Measurements from ENCODE around the gene NFKBIA.
"Not testable (repeated sequence)": the region's sequence is repeated elsewhere in the genome, so short reads cannot be mapped to it uniquely, and the experiment has no call there.

The NFKBIA gene

DNA sequence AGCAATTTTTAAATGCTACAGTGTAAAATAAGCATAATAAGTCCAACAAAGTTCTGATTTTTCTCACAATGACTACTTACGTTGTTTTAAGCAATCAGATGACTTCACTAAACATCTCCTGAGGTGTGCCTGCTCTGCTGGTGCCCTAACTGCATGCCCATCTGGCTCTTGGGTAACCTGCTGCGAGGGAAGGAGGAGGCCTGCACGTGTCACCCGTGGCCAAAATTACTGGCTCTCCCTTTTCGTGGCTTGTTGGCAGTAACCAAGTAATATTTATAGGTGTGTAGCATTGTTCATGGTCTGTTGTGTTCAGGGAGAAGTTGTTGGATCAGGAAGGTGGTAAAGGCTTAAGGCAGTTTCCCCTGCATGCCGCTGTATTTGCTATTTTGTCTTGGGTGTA, 6.3 kb upstream of the NFKBIA start:
- no peak for FAIRE-seq
- no peak for DNase-seq (ENCODE audit: extremely low spot score, insufficient read length, low read depth)

DNA sequence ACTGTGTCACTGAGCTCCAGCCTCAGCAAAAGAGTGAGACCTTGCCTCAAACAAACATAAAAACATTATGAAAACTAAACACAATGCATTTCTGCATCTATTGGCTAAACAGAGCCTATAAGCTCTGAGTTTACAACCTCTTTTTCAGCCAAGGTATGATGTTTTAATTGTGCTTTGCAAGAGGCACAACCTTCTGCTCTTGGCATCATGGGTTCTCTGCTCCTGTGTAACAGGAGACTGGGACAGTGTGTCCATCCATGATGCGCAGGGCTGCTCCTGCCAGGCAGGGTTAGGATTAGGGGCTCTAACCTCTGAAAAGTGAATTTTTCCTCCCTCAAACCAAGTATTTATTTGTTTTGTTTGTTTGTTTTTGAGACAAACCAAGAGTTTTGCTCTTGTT, 5.0 kb upstream of the NFKBIA start:
- no peak for FAIRE-seq
- no peak for DNase-seq (ENCODE audit: extremely low spot score, insufficient read length, low read depth)

DNA sequence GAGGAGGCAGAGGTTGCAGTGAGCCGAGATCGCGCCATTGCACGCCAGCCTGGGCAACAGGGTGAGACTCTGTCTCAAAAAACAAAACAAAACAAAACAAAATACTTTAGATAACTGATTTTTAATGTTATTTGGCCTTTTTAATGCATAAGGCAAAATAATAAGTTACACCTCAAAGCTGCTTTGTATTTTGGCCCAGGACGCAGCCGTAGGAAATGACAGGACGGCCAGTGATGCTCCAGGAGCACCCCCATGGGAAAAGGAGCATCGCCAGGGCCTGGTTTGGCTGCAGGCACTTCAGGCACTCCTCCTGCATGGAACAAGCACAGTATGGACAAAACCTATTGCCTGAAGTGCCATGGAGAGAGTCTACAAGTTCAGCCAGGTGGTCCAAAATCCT, 3.5 kb upstream of the NFKBIA start:
- DNase-seq (ENCODE audit: extremely low spot score, insufficient read length, low read depth) = no peak
- no peak for FAIRE-seq

DNA sequence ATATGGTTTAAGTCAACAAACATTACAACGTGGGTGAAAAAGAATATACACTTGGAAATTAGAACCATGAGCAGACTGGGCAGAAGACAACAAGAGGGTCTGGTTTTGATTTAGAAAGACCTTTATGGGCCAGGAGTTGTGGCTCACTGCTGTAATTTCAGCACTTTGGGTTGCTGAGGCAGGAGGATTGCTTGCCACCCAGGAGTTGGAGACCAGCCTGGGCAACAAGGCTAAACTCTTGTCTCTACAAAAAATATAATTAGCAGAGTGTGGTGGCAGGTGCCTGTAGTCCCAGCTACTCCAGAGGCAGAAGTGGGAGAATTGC, 2.7 kb upstream of the NFKBIA start:
- FAIRE-seq = no peak
- no peak for DNase-seq (ENCODE audit: extremely low spot score, insufficient read length, low read depth)

DNA sequence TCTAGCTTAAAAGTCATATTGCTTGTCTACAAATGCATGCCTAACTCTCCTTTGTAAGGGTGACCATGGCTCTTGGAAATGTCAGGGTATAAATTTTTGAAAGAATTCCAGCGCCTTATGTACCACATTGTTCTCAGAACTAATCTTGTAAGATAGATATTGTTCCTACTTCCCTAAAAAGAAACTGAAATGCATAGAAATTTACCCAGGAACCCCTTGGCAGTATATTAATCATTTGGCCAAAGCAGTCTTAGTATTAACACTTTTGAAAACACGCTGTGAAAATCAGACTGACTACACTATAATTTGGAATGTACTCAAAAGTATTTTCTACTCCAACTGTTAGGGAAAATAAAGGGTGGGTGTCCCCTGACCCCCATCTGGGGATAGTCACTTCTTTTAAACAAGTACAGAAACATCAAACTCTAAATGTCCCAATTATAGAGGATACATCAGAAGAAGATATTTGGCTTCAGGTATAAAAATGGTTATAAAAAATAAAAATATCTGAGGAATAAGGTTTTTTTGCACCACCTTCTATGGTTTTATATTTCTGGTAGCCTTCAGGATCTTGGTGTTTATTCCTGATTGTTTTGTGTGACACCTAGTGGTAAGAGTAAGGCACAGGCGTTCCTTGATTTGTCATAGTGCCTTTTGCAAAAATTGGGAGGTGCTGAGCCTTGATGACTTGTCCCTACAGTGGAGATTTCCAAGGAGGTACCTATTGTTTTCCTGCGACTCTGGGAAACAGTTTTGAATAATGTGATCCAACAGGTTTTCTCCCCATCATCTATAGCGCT, 2.2 kb upstream of the NFKBIA start:
- DNase-seq (ENCODE audit: extremely low spot score, insufficient read length, low read depth) (no peak), FAIRE-seq (peak; percentile 85)

DNA sequence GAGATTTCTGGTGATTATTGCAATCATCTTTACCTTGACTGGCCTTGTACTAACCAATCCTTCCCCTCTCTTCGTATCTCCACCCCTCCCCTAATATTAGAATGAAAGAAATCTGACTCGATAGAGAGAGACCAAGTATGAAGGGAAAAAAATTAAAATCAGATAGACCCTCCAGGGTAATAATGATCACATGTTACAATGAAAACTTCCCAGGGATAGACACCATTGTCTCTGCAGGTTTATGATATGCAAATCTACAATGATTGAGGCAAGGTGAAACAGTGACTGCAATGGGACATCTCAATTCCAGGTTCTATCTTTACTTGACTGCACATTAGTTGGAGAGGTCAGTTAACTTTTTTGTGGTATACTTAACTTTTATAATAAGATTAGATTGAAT, 1.5 kb upstream of the NFKBIA start:
- DNase-seq (ENCODE audit: extremely low spot score, insufficient read length, low read depth) = no peak

DNA sequence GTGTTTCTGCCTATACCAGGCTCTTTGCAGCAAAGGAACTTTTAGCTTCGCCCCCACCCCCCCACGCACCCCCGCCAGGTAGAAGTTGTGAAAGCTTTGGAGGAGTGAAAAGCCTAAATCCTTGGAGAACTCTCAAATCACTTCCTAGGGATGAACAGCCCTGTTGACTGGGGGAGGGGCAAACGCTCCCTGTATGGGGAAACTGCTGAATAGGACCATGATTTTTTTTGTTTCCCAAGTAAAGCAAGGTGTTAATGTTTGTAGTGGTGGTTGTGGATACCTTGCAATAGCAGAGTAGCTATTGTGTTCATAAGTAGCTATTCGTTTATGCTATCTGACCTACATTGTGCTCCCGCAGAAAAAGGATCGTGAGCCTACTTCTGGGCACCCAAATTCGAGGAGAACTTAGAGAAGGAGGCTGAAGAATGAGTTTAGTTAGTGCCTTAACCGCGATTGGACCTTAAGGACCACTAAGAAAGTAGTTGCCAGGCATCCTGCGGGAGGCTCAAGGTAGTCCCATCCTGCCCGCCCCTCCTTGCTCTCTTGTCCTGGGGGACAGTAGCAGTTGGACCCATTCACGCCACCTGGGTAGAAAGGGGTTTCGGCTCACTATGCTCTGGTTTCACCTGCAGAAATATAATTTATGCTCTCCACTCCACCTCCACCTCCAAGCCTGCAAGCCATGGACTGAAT, 901 bp upstream of the NFKBIA start:
- FAIRE-seq (no peak), DNase-seq (ENCODE audit: extremely low spot score, insufficient read length, low read depth) (no peak)

More for the DNA sequence above, 1.5 kb upstream of the NFKBIA start:
- FAIRE-seq = no peak

DNA sequence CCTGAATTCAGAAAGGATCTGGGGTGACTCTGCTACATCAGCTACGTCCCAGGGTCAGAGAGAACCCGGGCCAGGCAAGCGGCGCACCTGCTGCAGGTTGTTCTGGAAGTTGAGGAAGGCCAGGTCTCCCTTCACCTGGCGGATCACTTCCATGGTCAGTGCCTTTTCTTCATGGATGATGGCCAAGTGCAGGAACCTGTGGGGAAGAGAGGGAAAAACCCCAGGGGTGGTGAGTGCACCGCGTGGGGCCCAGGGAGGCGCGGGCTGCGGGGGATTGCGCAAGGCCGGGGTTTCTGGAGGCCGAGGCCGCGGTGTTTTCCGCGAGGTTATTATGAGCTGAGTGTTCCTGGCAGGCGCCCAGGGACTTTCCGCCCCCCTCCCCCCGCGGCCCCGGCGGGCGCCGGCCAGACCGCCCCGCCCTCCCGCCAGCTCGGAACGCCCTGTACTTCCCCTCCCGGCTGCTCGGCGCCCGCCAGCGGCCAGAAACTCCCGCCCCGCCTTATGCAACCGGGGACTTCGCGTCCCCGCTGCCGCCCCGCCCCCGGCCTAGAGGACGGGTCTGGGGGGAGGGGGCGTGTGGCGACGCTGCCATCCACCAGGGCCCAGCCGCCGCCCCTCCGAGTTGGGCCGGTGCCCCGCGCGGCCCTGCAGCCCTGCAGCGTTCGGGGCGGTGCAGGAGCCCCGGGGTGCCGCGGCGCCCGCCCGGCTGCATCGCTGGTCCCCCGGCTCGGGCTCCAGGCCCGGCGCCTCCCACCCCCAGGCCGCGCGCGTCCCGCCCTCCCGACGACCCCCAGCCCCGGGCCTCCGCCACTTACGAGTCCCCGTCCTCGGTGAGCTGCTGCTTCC, 723 bp downstream of the NFKBIA start:
- peak; percentile 81 for DNase-seq (ENCODE audit: extremely low spot score, insufficient read length, low read depth)
- peak; percentile 54 for FAIRE-seq

DNA sequence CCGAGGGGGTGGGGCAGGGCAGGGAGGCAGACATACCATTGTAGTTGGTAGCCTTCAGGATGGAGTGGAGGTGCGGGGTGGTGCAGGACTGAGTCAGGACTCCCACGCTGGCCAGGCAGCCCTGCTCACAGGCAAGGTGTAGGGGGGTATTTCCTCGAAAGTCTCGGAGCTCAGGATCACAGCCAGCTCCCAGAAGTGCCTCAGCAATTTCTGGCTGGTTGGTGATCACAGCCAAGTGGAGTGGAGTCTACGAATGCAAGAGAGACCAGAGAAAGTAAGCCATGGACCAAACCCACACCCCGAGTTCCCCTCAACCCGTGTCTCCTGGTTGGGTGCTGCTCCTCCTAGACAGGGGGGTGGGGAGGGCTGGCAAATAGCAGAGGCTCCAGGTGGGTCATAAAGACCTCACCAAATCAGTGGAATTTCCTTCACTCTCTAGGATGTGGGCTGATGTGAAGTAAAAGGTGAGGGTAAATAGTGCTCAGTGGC, 1.4 kb downstream of the NFKBIA start:
- no peak for DNase-seq (ENCODE audit: extremely low spot score, insufficient read length, low read depth)
- FAIRE-seq = no peak

DNA sequence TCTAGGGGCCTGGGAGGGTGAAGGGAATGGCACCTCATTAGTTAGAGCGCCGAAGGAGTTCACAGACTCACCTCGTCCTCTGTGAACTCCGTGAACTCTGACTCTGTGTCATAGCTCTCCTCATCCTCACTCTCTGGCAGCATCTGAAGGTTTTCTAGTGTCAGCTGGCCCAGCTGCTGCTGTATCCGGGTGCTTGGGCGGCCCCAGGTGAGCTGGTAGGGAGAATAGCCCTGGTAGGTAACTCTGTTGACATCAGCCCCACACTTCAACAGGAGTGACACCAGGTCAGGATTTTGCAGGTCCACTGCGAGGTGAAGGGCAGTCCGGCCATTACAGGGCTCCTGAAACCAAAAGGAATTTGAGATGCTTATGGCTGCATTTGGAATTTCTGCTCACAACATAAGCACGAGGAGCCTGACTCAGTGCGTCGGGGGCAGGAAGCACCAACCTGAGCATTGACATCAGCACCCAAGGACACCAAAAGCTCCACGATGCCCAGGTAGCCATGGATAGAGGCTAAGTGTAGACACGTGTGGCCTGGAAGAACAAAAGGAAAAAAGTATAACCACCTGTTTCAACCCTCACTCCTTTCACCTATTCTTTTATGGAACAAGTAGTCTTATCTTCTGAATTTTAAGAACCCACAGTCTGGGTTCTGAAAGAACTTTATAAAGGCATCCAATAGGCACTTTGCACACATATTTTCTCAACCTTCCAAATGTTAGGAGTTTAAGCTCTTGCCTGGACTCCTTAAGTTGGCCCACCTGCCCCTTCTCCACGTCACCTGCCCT, 2.0 kb downstream of the NFKBIA start:
- FAIRE-seq = no peak
- DNase-seq (ENCODE audit: extremely low spot score, insufficient read length, low read depth) = no peak

DNA sequence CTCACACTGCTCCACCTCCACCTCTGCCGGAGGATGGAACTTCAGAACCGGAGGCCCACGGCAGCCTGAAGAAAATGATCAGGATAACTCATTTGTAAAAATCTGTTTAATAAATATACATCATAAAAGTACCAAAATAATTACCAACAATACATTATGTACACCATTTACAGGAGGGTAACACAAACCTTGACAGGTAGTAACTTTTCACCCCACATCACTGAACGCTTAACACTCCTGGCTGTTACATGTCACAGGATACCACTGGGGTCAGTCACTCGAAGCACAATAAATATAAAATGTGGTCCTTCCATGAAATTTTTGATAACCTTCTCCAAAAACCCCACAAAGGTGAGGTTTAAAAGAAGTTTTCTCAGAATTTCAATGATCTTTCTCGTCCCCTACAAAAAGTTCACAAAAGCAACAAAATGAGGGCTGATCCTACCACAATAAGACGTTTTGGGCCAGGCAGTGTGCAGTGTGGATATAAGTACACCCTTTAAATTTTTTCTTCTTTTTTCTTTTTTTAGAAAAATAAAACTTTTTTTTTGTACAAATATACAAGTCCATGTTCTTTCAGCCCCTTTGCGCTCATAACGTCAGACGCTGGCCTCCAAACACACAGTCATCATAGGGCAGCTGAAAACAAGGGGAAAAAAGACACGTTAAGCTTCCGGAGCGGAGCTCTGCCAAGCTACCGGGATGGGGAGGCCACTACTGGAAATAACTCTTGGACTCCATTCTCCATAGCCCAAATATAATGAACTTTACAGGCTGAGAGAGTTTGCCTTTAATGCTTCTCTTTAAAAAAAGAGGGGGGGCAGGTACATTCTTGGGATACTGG, 2.9 kb downstream of the NFKBIA start:
- DNase-seq (ENCODE audit: extremely low spot score, insufficient read length, low read depth) (no peak), FAIRE-seq (no peak)

DNA sequence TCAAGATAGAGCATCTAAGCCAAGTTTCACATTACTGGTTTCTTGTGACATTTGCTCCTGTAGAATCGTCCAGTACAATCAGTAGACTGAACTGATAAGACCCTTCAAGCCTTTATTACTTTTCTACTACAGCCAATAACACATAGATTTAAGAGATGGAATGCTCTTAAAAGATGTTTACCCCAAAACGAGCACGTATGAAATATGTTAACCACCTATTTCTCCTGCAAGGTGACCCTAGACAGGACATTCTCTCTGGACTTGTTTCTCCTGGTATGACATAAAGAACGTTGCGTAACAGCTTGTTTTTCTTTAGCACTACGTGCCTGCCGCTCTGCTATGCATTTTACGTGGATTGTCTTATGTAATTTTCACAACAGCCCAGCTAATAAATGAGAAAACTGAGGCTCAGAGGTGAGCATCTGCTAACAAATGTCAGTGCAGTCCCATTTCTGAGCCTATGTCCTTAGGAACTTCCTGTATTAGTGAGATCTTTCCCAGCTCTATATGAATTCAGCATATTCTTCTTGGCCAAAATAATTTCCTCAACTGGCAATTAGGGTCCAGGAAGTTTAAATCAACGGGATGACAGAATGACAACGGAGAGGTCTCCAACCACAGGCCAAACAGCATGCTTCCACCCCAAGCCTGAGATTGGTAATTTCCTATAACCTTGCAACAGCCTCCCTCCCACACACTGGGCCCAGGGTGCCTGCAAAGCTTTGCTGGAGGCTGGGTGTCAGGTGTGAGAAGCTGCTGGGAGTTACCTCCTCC, 3.7 kb downstream of the NFKBIA start:
- DNase-seq (ENCODE audit: extremely low spot score, insufficient read length, low read depth) (no peak), FAIRE-seq (no peak)

DNA sequence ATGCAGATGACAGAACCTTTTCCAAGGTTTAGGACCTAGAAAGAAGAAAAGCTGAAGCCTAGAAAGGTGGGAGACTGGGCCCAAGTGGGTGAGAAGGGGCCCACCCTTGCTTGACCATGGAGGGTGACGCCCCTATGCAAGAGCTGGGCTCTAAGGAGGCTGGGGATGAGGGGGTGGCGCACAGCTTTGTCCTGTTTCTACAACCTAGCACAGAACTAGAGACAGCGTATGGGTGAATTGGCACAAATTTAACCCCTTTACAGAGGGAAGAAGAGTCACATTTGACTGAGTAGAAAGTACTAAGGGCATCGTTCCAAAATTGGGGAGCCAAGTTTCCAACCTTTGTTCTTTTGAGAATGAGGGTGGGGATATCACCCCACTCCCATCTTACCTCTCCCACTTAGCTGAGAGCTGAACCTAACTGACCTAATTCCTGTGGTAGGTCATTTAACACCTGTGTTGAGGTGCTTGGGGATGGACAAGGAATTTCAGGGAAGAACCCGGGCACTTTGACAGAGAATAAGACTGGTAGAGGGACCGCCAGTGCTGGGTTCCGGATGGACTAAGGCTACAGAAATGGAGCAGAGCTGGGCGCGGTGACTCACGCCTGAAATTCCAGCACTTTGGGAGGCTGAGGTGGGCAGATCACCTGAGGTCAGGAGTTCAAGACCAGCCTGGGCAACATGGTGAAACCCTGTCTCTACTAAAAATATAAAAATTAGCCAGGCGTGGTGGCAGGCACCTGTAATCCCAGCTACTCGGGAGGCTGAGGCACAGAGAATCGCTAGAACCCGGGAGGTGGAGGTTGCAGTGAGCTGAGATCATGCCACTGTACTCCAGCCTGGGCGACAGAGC, 5.2 kb downstream of the NFKBIA start:
- DNase-seq (ENCODE audit: extremely low spot score, insufficient read length, low read depth) (no peak), FAIRE-seq (no peak)

DNA sequence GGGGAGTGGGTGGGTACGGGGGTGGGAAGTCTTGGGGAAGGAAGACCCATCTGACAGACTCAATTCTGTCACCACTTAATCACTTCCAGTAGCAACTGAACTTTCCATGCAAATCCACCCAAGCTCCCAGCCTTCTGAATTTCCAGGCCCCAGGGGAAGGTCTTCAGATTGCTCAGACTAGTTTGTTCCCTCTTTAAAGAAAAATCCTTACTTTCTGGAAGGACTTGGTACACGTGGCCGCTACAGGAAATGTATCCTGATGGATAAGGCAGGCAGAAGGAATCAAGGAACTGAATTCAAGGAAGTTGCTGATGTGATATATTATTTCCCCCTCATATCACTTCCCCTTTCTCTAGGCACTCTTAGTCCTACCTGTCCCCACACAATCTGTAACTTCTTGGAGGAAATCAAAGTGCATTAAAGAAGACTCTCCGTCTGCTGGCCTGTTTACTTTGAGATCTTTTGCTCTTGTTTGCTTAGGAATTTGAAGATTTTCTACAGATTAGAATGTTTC, 6.4 kb downstream of the NFKBIA start:
- DNase-seq (ENCODE audit: extremely low spot score, insufficient read length, low read depth) = no peak
- FAIRE-seq = no peak

DNA sequence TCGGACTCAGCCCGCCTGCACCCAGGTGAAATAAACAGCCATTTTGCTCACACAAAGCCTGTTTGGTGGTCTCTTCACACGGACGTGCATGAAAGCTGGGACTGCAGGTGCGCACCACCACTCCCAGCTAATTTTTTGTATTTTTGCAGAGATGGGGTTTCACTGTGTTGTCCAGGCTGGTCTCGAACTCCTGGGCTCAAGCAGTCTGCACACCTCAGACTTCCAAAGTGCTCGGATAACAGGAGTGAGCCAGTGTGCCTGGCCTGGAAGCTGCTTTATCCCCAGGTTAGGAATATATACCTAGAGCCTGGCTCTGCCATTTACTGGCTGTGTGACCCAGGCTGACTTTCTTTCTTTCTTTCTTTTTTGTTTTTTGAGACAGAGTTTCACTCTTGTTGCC, 7.9 kb downstream of the NFKBIA start:
- FAIRE-seq; DNase-seq (ENCODE audit: extremely low spot score, insufficient read length, low read depth): not testable (repeated sequence)

DNA sequence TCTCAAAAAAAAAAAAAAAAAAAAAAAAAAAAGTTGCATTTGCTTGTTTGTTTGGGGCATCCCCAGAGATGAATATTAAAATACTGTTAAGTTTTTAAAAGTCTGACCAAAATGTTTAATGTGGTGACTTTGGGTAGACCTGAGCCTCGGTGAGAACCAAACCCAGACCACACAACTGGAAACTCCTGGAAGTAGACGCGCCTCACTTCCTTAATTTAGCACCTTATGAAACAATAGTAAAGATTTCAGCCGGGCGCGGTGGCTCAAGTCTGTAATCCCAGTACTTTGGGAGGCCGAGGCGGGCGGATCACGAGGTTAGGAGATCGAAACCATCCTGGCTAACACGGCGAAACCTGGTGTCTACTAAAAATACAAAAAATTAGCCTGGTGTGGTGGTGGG, 9.3 kb downstream of the NFKBIA start:
- DNase-seq (ENCODE audit: extremely low spot score, insufficient read length, low read depth) (no peak), FAIRE-seq (no peak)

DNA sequence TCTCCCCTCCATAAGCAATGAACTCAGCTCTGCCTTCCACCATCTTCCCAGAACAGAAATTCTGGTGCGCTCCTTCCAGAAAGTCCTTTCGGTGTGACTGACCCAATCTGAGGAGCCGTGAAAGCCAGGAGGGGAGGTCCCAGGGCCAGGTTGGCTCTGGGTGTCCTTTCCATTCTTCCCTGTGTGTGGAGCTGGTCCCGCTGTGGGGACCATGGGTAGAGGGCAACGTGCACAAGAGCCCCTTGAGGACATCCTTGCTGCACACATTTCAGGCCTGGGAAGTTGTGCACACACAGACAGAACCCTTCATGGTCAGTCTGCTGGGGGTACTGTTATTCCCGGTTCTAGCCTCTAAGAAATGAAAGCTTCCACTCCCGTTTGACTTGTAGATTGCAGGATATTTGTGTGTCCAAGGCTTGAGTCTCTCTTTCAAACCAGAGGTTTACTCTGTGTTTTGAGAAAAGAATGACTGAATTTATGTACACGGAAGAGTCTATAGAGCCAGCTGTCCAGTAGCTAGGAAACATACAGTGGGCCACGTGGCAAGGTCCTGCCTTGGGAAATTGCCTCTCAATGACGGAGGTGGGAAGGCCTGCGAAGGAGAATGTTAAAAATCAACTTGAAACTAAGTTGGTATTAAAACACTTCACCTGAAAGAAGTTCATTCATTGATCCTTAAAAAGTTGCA, 10.1 kb downstream of the NFKBIA start:
- no peak for DNase-seq (ENCODE audit: extremely low spot score, insufficient read length, low read depth)
- no peak for FAIRE-seq
